Glutamatergic neuron (in vitro differentiated cells): ENCODE measurements around the gene TTN. TPM values are rescaled to one million over a fixed set of nuclear protein-coding genes. Genes with fewer than 3 reads are reported as not detected.
A peak's percentile ranks its signal among the peaks of the same experiment; 100 is the strongest.

Source experiments
- DNase-seq: peaks from one replicate; pipeline ENCODE4 v3.0.0; 2022
- H3K27ac Mint-ChIP-seq: one replicate; pipeline ENCODE4 v1.8.0; 2020; ENCODE audit warnings: mild to moderate bottlenecking, mixed read lengths, inconsistent platforms; ENCODE audit not compliant: unreplicated experiment
- H3K27me3 Mint-ChIP-seq: one replicate; pipeline ENCODE4 v1.8.0; 2020; ENCODE audit warnings: mild to moderate bottlenecking, moderate library complexity, mixed read lengths, inconsistent platforms; ENCODE audit not compliant: unreplicated experiment
- H3K36me3 Mint-ChIP-seq: one replicate; pipeline ENCODE4 v1.8.0; 2020; ENCODE audit warnings: mild to moderate bottlenecking, mixed read lengths, inconsistent platforms; ENCODE audit not compliant: unreplicated experiment
- H3K4me1 Mint-ChIP-seq: one replicate; pipeline ENCODE4 v1.8.0; 2020; ENCODE audit warnings: mild to moderate bottlenecking, low read depth, mixed read lengths, inconsistent platforms; ENCODE audit not compliant: unreplicated experiment
- H3K4me3 Mint-ChIP-seq: one replicate; pipeline ENCODE4 v1.8.0; 2020; ENCODE audit warnings: mild to moderate bottlenecking, mixed read lengths, inconsistent platforms; ENCODE audit not compliant: unreplicated experiment
- H3K9me3 Mint-ChIP-seq: one replicate; pipeline ENCODE4 v1.8.0; 2020; ENCODE audit warnings: mild to moderate bottlenecking, moderate library complexity, mixed read lengths, inconsistent platforms; ENCODE audit not compliant: unreplicated experiment
- CTCF ChIP-seq: fragments of 200-600 bp; sonication (generic); IDR thresholded peaks from one replicate; pipeline ENCODE4 v1.5.0; 2021; ENCODE audit not compliant: partially characterized antibody, unreplicated experiment
- total RNA-seq: library from RNA; stranded (reverse); fragmentation: NEBNext Ultra II Directional; extraction: Animal tissue kit (Norgen Biotek cat#: 25700); gene quantifications from one replicate; pipeline ENCODE4 v1.2.1, GENCODE V29; 2021; ENCODE audit not compliant: unreplicated experiment

The TTN gene
- total RNA-seq, 1 donor from 2014 or later, result 0.34 TPM

GRCh38 chr2:178523596-178524134 lies 283.6 kb downstream of the TTN start:
- no peaks in the 10 kb centered on the region for H3K36me3 Mint-ChIP-seq
- no peaks in the 10 kb centered on the region for H3K27me3 Mint-ChIP-seq
- no peak for DNase-seq
- H3K9me3 Mint-ChIP-seq, result no peaks in the 10 kb centered on the region
- no peaks in the 10 kb centered on the region for H3K4me1 Mint-ChIP-seq
- peak overlapping the region; percentile 98 for H3K4me3 Mint-ChIP-seq
- peak overlapping the region; percentile 14 for H3K27ac Mint-ChIP-seq
- no peak for TF ChIP-seq CTCF

- no peaks in the 10 kb centered on the region for H3K9me3 Mint-ChIP-seq
- peak overlapping the region; percentile 14 for H3K27ac Mint-ChIP-seq
- peak overlapping the region; percentile 98 for H3K4me3 Mint-ChIP-seq
- peak; percentile 83 for DNase-seq
- H3K4me1 Mint-ChIP-seq, result no peaks in the 10 kb centered on the region
- no peaks in the 10 kb centered on the region for H3K27me3 Mint-ChIP-seq
- no peaks in the 10 kb centered on the region for H3K36me3 Mint-ChIP-seq
- TF ChIP-seq CTCF, result peak; percentile 66
These were observed 284.1 kb downstream of the TTN start for GRCh38 chr2:178522950-178523595.

- no peak overlapping the region for H3K27ac Mint-ChIP-seq
These were observed 285.7 kb downstream of the TTN start for GRCh38 chr2:178521304-178522150.

GRCh38 chr2:178517496-178517895 lies 289.7 kb downstream of the TTN start:
- Mint-ChIP-seq H3K9me3 (peaks cover 1% of the 10 kb centered on the region), H3K27me3 (peaks cover 2% of the 10 kb centered on the region), H3K4me3 (no peak overlapping the region), H3K4me1 (no peaks in the 10 kb centered on the region), H3K36me3 (no peaks in the 10 kb centered on the region), H3K27ac (no peak overlapping the region)
- TF ChIP-seq CTCF, result no peak
- no peak for DNase-seq

More at GRCh38 chr2:178521304-178522150, 285.7 kb downstream of the TTN start:
- H3K4me3 Mint-ChIP-seq, result no peak overlapping the region
- H3K4me1 Mint-ChIP-seq, result no peaks in the 10 kb centered on the region
- DNase-seq, result no peak
- no peaks in the 10 kb centered on the region for H3K36me3 Mint-ChIP-seq
- no peaks in the 10 kb centered on the region for H3K9me3 Mint-ChIP-seq
- TF ChIP-seq CTCF, result no peak
- no peaks in the 10 kb centered on the region for H3K27me3 Mint-ChIP-seq
